Tibial nerve (tissue), 3 donors: Measurements from ENCODE around the gene TTC12.

Experiments
- POLR2A ChIP-seq, 2 donors: fragments of 450-650 bp; IDR thresholded peaks; one replicate each; pipeline ENCODE4 v1.6.1; 2017; ENCODE audit warnings: antibody characterized with exemption in 2 of 2, mild to moderate bottlenecking in 2 of 2, moderate library complexity in 2 of 2
- TF ChIP-seq, protein P1 (sequence below), 5 experiments: fragments of 200-600 bp in 3 of 5; fragments of 450-650 bp in 2 of 5; sonication (generic) in 3 of 5; IDR thresholded peaks; one replicate each; pipeline ENCODE4 v1.5.1; 2016 to 2019; ENCODE audit warnings: antibody characterized with exemption in 5 of 5, mild to moderate bottlenecking in 3 of 5, moderate library complexity in 2 of 5

DNA sequence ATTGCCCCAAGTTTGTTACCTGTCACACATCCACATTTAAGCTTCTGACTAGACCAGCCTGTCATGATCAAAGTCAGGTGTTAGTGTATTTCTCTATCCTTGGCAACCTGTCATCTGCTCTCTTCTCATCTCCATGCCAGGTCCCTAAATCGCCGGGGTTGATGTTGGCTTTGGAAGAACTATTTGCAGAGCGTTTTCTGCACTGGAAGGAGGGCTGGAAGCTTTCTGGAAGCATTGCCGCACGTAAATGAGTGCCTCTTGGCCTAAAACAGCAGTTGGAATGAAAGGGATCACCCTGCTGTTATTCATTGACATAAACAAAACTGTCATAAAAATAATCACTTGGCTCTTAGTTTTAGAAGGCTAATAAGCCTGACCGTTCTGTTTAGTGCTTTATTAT lies 1.4 kb downstream of the TTC12 start:
- TF ChIP-seq, protein P1, sequence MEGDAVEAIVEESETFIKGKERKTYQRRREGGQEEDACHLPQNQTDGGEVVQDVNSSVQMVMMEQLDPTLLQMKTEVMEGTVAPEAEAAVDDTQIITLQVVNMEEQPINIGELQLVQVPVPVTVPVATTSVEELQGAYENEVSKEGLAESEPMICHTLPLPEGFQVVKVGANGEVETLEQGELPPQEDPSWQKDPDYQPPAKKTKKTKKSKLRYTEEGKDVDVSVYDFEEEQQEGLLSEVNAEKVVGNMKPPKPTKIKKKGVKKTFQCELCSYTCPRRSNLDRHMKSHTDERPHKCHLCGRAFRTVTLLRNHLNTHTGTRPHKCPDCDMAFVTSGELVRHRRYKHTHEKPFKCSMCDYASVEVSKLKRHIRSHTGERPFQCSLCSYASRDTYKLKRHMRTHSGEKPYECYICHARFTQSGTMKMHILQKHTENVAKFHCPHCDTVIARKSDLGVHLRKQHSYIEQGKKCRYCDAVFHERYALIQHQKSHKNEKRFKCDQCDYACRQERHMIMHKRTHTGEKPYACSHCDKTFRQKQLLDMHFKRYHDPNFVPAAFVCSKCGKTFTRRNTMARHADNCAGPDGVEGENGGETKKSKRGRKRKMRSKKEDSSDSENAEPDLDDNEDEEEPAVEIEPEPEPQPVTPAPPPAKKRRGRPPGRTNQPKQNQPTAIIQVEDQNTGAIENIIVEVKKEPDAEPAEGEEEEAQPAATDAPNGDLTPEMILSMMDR (IDR thresholded peaks at IDR 0.05), result no peak
- no peak for TF ChIP-seq POLR2A (IDR thresholded peaks at IDR 0.05)
